GM19468 (cell line): ENCODE results near the gene CERK.

Source experiments
- ATAC-seq: cut with Tn5 transposase; IDR thresholded peaks from one replicate; pipeline ENCODE4 v1.9.1; 2021; ENCODE audit warnings: mild to moderate bottlenecking, moderate library complexity, moderate number of reproducible peaks; ENCODE audit not compliant: unreplicated experiment; ENCODE audit errors: extremely low read depth

CERK gene

GRCh38 chr22:46666577-46667244 lies 71.3 kb downstream of the CERK start:
- ATAC-seq: no peak

DNA sequence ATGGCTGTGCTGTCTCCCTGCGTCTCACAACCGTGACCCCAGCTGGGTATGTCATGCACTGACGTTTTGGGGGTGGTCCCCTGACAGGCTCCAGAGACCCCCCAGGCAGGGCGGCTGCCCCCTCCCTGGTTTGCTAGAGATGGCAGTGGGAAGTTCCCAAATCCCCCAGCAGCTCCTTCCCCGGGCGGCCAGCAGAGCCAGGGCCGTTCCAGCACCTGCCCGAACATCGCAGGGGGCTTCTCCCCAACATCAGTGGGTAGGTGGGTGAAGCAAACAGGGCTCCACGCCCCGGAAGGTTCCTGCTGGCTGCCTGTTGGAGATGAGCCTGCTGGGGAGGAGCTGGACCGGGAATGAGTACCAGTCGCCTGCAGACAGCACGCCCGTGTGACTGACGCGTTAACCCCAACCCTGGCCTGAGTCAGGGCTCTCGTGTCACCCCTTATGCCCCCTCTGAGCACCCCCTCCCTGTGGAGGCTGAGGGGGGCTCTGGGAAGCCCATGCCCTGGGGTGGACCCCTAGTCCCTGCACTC lies 72.2 kb downstream of the CERK start:
- no peak for ATAC-seq

GRCh38 chr22:46665151-46665695 lies 72.8 kb downstream of the CERK start:
- no peak for ATAC-seq

DNA sequence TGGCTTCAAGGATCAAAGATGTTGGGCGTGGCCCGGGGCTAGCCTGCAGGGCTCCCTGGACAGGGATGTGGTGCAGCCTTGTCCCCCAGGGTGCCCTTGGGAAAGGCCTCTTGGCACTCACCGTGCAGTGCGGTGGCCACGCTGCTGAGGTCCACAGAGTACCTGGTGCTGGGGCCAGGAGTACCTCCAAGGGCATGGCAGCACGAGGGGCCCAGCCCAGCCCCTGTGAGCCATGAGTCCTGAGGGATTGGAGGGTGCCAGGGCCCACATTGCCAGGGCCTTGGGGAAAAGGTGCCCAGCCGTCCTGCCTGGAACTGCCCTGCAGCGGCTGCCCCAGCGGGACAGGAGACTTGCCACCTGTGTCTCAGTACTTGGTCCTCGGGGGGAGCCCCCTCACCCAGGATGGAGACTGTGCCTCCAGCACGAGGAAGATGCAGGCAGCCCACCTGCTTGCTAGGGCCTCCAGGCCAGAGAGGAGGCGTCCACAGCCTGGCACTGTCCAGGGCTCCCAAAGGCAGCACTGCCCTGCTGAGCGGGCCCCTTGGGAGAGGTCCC lies 73.7 kb downstream of the CERK start:
- no peak for ATAC-seq

- no peak for ATAC-seq
Measured at GRCh38 chr22:46663436-46664100, 74.5 kb downstream of the CERK start.

DNA sequence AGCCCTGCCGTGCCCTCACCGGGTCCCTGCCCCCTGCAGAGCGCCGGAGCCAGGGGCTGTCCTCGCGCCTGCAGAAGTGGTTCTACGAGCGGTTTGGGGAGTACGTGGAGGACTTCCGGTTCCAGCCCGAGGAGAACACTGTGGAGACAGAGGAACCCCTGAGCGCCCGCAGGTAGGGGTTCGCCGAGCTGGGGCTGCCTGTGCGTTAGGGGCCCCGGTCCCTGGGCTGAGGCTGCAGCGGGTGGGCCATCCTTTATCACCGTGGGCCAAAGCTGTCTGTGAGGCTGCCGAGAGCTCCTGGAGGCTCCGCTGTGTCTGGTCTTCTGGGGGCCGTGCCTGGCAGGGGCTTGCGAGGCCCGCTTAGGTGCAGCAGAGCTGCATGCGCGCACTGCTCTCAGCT lies 75.1 kb downstream of the CERK start:
- no peak for ATAC-seq

- no peak for ATAC-seq
Measured at GRCh38 chr22:46662226-46662625, 75.8 kb downstream of the CERK start.

DNA sequence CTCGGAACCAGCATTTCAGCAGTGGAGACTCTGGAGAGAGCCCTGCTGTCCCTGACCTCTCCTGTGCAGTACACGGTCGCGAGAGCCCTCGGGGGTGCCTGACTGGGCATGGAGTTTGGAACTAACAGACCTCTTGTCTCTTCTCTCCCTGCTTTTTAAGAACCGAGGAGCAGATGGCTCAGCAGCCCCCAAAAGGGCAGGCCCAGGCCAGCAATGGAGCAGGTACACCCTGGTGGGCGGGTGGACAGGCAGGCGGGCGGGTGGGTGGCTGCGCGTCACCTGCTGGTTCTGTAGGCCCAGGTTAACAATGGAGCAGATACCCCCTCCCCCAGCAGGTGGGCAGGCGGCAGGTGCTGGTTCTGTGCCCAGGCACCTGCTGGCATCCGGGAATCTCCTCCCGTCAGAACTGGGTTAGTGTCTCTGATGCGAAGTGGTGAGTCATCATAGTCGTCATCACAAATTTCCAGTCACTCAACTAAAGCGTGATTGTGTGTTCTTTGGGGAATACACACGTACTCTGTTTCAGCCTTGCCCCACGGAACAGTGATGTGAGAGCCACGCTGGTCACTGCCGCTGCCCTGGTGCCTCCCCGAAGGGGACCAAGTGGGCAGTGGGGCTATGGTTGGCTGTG lies 76.7 kb downstream of the CERK start:
- no peak for ATAC-seq

- no peak for ATAC-seq
Measured at GRCh38 chr22:46660604-46661201, 77.3 kb downstream of the CERK start.

- ATAC-seq: no peak
Measured at GRCh38 chr22:46659791-46660186, 78.3 kb downstream of the CERK start.

- ATAC-seq: no peak
Measured at GRCh38 chr22:46659059-46659790, 78.8 kb downstream of the CERK start.

GRCh38 chr22:46657996-46658947 lies 79.8 kb downstream of the CERK start:
- no peak for ATAC-seq

DNA sequence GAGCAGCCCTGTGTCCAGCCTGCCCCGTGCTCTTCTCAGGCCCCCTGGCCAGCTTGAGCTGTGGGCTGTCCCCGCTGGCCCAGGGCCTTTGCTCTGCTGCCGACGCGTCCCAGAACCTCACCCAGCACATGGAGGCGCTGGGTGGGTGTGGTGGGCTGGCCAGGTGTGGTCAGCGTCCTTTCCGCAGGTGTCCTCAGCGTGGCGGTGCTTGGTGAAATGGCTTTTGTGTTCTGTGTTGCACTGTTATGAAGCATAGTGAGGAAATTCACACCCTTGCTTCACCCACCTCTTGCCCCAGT lies 80.4 kb downstream of the CERK start:
- ATAC-seq: no peak

- ATAC-seq: no peak
Measured at GRCh38 chr22:46656856-46657654, 81.0 kb downstream of the CERK start.

DNA sequence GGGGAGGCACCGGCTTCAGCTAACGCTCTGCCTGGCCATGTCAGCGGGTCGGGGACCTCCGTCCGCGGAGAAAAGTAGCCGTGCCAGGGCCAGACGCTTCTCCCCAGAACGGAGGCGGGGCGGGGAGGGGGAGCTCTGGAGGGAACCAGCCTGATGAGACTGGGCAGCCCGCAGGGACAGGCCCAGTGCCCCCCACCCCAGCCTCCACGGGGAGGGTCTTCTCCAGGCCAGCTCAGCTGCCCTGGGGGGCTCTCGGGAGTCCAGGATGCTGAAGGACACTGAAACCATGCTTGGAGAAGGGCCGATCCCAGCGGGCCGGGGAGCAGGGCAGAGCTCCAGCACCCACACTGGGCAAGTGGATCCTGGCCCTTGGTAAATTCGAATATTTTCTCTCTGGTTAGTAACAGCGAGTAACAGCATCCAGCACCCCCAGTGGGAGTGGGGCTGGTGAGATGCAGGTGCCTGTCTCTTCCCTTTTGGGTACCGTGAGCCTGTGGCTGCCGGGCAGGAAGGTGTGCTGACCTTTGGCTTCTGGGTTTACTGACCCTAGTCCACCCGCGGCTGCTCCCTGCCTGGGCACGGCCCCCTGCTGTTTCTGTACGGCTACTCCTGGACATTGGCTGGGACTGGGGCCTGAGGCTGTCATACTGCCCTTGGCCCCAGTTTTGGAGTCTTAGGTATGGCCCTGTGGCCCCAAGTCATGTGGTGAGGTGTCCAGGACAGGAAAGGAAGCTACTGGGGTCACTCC lies 82.0 kb downstream of the CERK start:
- no peak for ATAC-seq

- no peak for ATAC-seq
Measured at GRCh38 chr22:46654927-46655595, 83.0 kb downstream of the CERK start.

GRCh38 chr22:46654426-46654825 lies 83.6 kb downstream of the CERK start:
- no peak for ATAC-seq
